AG09319 (cell line): ENCODE results near the gene PTPRJ.
"Not testable (repeated sequence)": the region's sequence is repeated elsewhere in the genome, so short reads cannot be mapped to it uniquely, and the experiment has no call there.

Experiments used
- DNase-seq: peaks from one replicate; pipeline ENCODE4 v3.0.0-alpha.2; 2010; ENCODE audit warnings: low read depth; ENCODE audit errors: extremely low read depth
- CTCF ChIP-seq: IDR thresholded peaks from 2 replicates; pipeline ENCODE4 v1.5.1; 2011; ENCODE audit warnings: low read depth, mild to moderate bottlenecking, inconsistent platforms, low read length, moderate library complexity

PTPRJ gene

DNA sequence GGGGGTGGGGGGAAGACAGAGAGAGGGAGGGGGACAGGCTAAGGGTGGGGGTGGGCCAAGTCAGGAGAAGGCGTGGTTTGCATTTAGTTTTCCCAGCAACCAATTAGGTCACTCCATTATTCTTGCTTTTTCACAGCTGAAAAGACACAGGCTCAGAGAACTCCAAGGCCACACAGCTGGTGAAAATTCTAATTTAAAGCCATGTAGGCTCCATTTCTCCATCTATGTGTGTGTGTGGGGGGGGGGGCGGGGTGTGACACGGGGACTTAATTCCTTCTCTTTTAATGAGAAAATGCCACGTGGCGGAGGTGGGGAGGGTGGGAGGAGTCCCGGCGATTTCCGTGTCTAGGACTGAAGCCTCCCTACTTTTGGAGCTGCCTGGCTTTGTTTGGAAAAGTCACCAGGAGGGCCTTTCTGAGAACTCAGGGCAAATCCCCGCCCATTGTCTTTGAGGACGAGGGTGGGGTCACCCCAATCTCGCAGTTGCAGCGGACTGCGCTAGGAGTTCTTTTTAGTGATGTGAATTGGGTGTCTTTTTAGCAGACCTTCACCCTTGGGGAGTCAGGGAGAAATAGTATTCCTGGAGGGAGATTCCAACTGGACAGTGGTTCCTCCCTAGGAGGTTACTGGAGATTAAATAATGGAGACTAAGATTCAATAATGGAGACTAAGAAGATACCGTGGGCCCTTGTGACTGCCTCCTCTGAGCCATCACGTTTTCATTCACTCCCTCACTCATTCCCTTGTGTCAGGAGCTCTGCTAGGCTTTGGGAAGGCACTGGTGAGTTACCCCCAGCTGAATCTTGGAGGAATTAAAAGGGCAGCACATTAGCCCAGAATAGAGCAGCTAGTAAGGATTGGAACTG lies 36.4 kb upstream of the PTPRJ start:
- TF ChIP-seq CTCF, result no peak
- no peak for DNase-seq

DNA sequence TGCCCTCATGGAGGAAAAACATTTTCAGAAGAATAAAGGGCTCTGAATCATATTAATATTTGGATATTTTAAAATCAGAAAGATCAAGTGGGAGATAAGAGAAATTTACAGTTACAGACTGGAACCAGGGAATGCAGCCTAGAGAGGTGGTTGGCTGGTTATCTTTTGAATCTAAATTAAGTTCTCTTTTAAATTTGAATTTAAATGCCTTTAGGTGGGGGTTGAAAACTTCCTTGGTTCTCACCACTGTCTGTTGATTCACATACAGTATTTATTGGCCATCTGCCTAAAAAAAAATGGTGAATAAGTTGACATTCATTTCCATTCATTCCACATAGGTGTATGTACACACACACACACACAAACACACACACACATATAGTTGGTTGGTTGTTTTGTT lies 35.7 kb upstream of the PTPRJ start:
- no peak for DNase-seq
- no peak for TF ChIP-seq CTCF

GRCh38 chr11:47946682-47947559 lies 33.4 kb upstream of the PTPRJ start:
- DNase-seq, result peak; percentile 81
- no peak for TF ChIP-seq CTCF

DNA sequence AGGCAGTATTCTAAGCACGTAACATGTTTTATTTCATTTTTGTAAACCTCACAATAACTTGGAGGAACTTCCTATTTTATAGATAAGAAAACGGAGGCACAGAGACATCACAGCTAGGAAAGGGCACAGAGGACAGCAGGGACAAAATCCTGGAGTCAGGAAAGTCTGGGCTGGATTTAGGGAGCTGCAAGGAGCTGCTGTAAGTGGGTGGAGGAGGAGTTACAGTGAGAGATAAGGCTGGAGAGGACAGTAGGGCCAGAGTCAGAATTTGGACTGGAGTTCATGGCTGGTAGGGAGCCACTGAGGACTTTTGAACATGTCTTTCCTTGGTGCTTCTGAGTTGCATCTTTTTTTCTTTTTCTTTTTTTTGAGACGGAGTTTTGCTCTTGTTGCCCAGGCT lies 32.2 kb upstream of the PTPRJ start:
- no peak for DNase-seq
- no peak for TF ChIP-seq CTCF

DNA sequence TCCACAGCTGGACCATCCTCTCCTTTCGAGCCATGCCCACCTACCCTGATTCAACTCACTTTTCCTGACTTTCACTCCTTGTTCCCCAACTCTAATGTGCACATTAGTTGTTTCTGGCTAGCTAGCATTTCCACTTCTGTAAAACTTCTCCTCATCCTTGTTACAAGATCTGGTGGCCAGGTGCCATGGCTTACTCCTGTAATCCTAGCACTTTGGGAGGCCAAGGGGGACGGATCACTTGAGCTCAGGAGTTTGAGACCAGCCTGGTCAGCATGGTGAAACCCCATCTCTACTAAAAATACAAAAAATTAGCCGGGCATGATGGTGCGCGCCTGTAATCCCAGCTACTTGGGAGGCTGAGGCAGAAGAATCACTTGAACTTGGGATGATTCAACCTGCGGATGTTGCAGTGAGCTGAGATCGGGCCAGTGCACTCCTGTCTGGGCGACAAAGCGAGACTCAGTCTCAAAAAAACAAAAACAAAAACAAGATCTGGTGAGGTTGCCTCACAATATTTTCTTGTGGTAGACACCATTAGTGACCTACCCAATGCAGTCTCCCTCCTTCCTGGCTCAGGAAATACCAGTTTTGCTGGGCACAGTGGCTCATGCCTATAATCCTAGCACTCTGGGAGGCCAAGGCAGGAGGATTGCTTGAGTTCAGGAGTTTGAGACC lies 31.2 kb upstream of the PTPRJ start:
- not testable (repeated sequence) for DNase-seq

GRCh38 chr11:47950396-47950795 lies 30.0 kb upstream of the PTPRJ start:
- no peak for DNase-seq
- TF ChIP-seq CTCF, result no peak

DNA sequence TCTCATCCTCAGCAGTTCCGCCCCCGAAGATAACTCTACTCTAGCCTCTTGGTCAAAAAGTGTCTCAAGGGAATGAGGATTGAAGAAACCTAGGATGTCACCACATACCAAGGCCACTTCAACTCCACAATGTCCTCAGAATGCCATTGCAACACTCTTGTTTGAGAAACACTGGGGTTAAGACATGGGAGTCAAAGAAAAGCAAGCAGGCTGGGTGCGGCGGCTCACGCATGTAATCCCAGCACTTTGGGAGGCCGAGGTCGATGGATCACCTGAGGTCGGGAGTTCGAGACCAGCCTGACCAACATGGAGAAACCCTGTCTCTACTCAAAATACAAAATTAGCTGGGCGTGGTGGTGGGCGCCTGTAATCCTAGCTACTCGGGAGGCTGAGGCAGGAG lies 28.9 kb upstream of the PTPRJ start:
- DNase-seq, result not testable (repeated sequence)
